SH-SY5Y (cell line): ENCODE results near the gene TPRX1.

ENCODE experiments used
- GATA2 ChIP-seq: IDR thresholded peaks from 2 replicates; pipeline ENCODE4 v1.6.1; 2011; ENCODE audit warnings: mild to moderate bottlenecking, low read depth, low read length
- GATA3 ChIP-seq: IDR thresholded peaks from 2 replicates; pipeline ENCODE4 v1.6.1; 2011; ENCODE audit warnings: low read depth, mild to moderate bottlenecking, low read length, moderate library complexity

- no peak for TF ChIP-seq GATA2
- no peak for TF ChIP-seq GATA3
Measured at GRCh38 chr19:47754206-47755064, 49.9 kb downstream of the TPRX1 start.
